ENCODE data around the gene C22orf39.
A peak's percentile ranks its signal among the peaks of the same experiment; 100 is the strongest.

C22orf39 gene

DNA sequence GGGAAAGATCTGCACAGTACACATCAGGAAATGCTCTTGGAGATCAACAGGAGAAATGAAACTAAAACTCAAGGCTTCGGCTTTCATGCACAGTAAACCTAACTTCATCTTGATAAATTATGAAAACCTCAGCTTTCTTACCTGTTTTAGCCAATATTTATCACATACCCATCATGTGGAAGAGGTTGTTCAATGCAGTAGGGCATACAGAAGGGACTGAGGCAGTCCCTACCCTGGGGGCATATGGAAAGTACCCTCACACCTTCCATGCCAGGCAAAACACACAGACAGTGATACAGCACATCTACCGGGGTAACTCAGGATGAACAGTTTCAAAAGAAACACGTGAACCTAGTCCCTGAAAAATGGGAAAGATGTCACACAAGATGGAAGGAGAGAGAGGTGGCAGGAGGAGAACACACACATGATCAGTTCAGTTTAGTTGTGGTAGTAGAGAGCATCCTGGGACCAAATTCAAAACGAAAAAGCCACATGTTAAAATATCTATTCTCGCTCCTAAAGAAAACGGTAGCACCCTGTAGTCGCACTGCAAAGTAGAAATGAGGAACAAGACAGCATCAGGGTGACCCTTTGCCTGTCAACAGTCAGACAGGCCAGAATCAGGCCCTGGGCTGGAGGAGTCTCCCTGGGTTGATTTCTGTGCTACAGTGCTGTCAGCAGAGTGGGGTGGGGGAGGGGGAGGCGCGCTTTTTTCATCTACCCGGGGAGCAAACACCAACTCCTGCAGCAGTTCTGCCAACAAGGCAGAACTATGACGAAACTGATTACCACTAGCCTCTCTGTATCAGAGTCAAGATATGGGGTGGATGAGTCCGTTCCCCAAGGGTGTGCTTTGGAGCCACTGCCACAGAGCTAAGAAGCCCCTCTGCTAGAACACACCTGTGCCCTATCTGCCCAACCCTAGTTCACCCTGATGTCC is 17.3 kb downstream of the C22orf39 start:
- DNase-seq (ENCODE audit: low spot score), result no peak

- DNase-seq (ENCODE audit: low spot score), result no peak
Measured at GRCh38 chr22:19424186-19424500, 23.4 kb downstream of the C22orf39 start.

GRCh38 chr22:19422440-19423301 is 24.8 kb downstream of the C22orf39 start:
- DNase-seq (ENCODE audit: low spot score), result peak; percentile 45

DNA sequence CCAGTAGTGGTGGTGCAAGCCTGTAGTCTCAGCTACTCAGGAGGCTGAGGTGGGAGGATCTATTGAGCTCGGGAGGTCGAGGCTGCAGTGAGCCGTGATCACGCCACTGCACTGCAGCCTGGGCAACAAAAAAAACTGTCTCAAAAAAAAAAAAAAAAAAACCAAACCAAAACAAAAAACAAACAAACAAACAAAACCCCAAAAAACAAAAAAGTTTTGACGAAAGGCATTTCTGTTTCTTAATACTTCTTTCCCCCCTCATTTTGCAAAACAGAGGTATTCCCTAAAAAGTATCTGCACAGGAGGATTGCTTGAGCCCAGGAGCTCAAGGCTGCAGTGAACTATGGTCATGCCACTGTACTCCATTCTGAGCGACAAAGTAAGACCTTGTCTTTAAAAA is 27.2 kb downstream of the C22orf39 start:
- no peak for DNase-seq (ENCODE audit: low spot score)

GRCh38 chr22:19419464-19420178 is 27.9 kb downstream of the C22orf39 start:
- DNase-seq (ENCODE audit: low spot score), result no peak

DNA sequence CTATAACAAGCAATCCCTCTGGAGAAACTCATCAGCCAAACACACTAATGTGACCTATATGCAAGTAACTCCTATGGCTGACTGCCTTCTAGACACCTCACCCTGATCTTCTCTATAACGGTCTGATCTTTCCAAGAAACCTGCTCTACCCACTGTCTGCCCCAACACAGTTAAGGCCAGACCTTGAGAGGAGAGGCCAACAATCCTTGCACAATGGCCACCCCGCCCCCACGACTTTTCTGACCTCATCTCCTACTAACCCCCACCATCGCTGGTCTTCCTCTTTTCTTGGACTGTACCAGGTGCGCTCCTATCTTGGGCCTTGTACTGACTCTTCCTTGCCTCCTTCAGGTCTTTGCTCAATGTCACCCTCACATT is 28.4 kb downstream of the C22orf39 start:
- DNase-seq (ENCODE audit: low spot score), result no peak

DNA sequence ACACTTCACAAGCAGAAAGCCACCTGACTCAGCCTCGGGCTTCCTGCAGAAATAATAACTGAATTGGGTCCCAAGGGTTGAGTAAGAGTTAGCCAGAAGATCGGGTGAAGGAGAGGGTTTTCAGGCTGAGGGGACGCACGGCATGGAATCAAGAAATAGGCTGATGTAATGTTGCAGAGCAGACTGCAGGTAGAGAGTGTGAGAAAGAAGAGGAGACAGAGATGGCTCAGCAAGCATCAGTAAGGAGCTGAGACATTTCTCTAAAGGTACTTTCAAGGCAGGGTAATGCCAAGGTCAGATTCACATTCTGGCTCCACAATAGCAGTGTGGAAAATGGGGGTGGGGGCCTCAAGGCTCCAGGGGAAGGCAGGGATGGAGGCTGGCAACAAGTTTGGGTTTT is 34.6 kb downstream of the C22orf39 start:
- DNase-seq (ENCODE audit: low spot score), result no peak

DNA sequence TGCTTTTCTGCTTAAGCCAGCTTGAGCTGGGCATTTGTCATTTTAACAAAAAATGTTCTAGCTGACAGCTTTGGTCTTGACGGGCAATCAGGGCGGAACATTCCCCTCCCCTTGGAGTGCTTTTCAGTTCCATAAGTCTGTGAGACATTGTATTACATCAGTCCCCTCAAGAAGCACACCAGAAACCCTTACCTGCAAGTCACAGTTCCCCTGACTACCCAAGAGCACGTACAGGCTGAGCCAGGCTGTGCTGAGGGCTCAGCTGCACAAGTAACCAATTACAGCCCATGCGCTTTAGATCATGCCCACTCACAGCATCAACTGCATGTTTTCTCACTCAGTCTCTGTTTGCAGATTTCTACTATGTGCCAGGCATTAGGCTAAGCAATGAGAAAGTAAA is 35.0 kb downstream of the C22orf39 start:
- no peak for DNase-seq (ENCODE audit: low spot score)

GRCh38 chr22:19411690-19412045 is 35.8 kb downstream of the C22orf39 start:
- no peak for DNase-seq (ENCODE audit: low spot score)

DNA sequence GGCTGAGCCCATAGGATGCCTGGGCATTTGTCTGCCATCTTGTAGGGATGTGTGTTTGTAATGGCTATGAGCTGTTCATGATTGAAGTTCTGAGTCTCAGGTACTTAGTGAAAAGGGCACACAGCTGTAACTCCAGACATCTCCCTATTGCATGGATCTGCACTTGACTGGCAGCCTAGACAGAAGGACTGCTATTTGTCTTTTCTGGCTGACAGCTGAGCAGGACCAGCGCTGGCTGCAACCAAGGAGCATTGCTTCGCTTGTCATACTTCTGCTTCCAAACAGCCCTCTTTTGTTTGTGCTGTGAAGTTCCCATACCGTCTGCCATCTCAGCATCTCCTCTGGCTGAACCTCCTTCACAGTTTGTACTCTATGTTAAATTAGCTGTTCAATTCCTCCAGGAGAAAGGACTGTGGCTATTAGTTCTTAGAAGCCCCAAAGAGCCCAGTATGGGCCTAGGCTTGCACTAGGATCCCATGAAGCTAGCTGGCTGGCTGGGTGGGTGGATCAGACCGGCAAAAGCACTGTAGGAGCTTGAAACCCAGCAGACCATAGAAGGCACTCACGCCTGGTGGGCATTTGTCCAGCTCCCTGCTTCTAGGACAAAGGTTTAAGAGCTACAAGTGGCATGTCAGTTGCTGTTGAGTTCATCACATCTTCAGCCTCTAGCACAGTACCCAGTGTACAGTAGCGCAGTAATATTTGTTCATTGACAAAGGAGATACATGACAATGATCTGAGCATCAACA is 36.4 kb downstream of the C22orf39 start:
- no peak for DNase-seq (ENCODE audit: low spot score)

DNA sequence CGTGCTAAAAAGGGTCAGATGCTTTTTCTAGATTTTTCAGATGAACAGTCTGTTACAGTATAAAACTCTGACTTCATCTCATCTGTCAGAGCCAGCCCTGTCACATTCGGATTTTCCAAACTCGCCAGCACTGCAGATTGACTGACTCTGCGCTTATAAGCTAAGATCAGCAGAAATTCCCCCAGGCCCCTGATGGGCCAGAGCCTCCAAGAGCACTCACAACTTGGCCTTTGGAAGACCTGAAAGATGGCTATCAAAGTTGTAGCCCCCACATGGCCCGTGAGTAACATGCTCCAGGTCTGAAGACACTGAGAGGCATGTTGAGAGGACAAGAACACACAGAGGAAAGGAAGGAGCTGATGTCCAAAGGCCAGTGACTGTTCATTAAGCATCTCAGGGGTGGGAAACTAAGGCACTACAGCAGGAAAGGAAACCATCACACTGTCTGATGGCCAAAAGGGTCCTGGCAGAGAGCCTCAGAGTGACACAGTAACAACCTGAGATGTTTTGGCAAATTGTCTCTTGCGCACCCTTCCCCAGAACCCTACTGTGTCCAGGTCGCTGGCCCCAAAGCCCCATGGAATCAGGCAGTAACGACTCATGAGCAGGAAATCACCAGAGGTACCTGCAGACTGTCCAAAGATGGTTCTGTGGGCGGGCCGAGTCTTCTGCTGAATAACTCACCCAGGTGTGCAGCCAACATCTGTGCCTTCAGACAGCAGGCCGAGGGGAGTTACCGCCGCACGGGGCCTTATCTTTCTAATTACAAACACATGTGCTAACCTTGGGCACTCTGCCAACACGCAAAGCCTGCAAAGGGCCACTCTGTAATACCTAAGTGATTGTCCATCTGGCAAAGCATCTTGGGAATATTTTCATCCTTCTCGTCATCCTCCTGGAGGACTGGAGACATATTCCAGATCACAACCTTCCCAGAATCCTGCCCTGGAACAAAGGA is 39.6 kb downstream of the C22orf39 start:
- DNase-seq (ENCODE audit: low spot score), result no peak

- DNase-seq (ENCODE audit: low spot score), result no peak
Measured at GRCh38 chr22:19406846-19407245, 40.7 kb downstream of the C22orf39 start.

DNA sequence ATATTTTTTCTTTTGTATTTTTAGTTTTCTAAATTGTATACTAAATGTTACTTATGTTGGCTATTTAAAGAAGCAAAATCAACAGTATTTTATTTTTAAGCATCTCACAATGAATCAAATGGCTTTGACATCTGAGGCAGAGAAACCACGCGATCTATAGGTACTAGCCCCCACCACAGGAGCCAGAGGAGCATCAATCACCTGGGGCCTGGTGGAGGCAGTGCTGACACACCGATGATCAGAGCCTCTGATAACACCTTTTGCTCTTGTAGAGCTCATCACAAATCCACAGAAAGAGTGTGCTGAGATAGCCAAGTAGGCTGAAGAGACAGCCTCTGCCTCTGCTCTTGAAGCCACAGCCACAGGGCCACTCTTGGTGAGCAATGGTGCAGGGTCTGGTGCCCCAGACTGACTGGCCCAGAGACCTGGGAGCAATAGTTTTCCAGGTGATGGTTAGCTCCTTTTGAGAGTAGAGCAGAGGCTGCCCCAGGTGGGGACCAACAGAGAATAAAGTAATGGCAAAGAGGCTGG is 41.2 kb downstream of the C22orf39 start:
- DNase-seq (ENCODE audit: low spot score), result no peak

- no peak for DNase-seq (ENCODE audit: low spot score)
Measured at GRCh38 chr22:19405652-19406051, 41.9 kb downstream of the C22orf39 start.

DNA sequence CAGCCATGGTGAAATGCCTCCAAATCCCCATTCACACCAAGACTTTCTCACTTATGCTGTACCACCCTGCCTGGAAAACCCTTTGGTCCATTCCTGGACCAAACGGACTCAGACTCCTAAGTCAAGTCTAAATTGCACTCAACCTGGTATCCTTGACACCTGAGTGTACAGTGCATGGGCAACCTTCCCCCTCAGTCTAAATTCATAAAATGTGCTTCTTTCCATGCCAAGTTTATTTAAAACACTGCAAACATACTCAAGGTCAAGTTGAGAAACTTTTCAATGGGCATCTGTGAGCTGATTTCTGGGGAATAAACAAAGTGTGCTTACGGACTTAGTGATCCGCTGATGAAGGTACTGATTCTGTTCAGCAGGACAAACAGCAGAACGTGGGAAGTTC is 42.4 kb downstream of the C22orf39 start:
- DNase-seq (ENCODE audit: low spot score), result no peak

- DNase-seq (ENCODE audit: low spot score), result no peak
Measured at GRCh38 chr22:19404676-19405075, 42.8 kb downstream of the C22orf39 start.

- DNase-seq (ENCODE audit: low spot score), result no peak
Measured at GRCh38 chr22:19402642-19403191, 44.8 kb downstream of the C22orf39 start.

GRCh38 chr22:19401483-19401882 is 46.0 kb downstream of the C22orf39 start:
- no peak for DNase-seq (ENCODE audit: low spot score)

- DNase-seq (ENCODE audit: low spot score), result no peak
Measured at GRCh38 chr22:19400881-19401280, 46.6 kb downstream of the C22orf39 start.

GRCh38 chr22:19398652-19399051 is 48.9 kb downstream of the C22orf39 start:
- DNase-seq (ENCODE audit: low spot score), result no peak

Measured in putamen (tissue), 1 donor.